22Rv1 (cell line): ENCODE results near the gene TNK2.

Source experiments
- ZFX ChIP-seq: fragments of 450-650 bp; IDR thresholded peaks from 2 replicates; pipeline ENCODE4 v1.6.1; 2017; ENCODE audit warnings: antibody characterized with exemption, borderline replicate concordance
- TF ChIP-seq, protein P1 (sequence below): fragments of 450-650 bp; IDR thresholded peaks from 2 replicates; pipeline ENCODE4 v1.5.1; 2017; ENCODE audit warnings: mild to moderate bottlenecking

- TF ChIP-seq, protein P1, sequence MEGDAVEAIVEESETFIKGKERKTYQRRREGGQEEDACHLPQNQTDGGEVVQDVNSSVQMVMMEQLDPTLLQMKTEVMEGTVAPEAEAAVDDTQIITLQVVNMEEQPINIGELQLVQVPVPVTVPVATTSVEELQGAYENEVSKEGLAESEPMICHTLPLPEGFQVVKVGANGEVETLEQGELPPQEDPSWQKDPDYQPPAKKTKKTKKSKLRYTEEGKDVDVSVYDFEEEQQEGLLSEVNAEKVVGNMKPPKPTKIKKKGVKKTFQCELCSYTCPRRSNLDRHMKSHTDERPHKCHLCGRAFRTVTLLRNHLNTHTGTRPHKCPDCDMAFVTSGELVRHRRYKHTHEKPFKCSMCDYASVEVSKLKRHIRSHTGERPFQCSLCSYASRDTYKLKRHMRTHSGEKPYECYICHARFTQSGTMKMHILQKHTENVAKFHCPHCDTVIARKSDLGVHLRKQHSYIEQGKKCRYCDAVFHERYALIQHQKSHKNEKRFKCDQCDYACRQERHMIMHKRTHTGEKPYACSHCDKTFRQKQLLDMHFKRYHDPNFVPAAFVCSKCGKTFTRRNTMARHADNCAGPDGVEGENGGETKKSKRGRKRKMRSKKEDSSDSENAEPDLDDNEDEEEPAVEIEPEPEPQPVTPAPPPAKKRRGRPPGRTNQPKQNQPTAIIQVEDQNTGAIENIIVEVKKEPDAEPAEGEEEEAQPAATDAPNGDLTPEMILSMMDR = no peak
- TF ChIP-seq ZFX = no peak
These were observed 41.5 kb downstream of the TNK2 start for GRCh38 chr3:195866686-195867511.
